Measurements from ENCODE around the gene SMG6. TPM values are rescaled to one million over a fixed set of nuclear protein-coding genes. Genes with fewer than 3 reads are reported as not detected.

The SMG6 gene
- total RNA-seq, 1 experiment from 2014 or later: 25.6 TPM

GRCh38 chr17:2053380-2054261 is 250.0 kb downstream of the SMG6 start:
- peak overlapping the region; percentile 60 for H3K4me3 Mint-ChIP-seq
- ATAC-seq (peak; percentile 6), DNase-seq (ENCODE audit: low spot score) (peak; percentile 83)
- ChIA-PET CTCF (interaction anchor here (0.7 to 6.2 kb wide), 26 partner anchors 12 to 316 kb away, joined by 3 to 229 read pairs (median 4); partner anchors contain the start of genes OVCA2, SMG6 and SRR), POLR2A (no interaction called here)
- peaks cover 69% of the 10 kb centered on the region for H3K27me3 Mint-ChIP-seq (ENCODE audit: low read depth)
- no peaks in the 10 kb centered on the region for H3K36me3 Mint-ChIP-seq
- H3K9me3 Mint-ChIP-seq: no peaks in the 10 kb centered on the region
- TF ChIP-seq GABPB1 (CRISPR knock-in tag; IDR thresholded peaks at IDR 0.05): no peak
- TF ChIP-seq NFYB (CRISPR knock-in tag; conservative IDR thresholded peaks at IDR 0.05; ENCODE audit: low read depth): 0 out of 2 replicates have a peak, but pooled peaks have one; percentile 25
- TF ChIP-seq HMGXB4 (CRISPR knock-in tag; IDR thresholded peaks at IDR 0.05): peak; percentile 77; the same call in 1 of the 2 replicates
- no peak; the same call in 1 of the 2 replicates for TF ChIP-seq ZBTB21 (CRISPR knock-in tag; IDR thresholded peaks at IDR 0.05; ENCODE audit: borderline replicate concordance)
- peak; percentile 45; the same call in 1 of the 2 replicates for TF ChIP-seq ARID4B (CRISPR knock-in tag; IDR thresholded peaks at IDR 0.05; ENCODE audit: borderline replicate concordance)
- TF ChIP-seq NR1H2 (CRISPR knock-in tag; IDR thresholded peaks at IDR 0.05): no peak
- TF ChIP-seq PRDM15 (CRISPR knock-in tag; IDR thresholded peaks at IDR 0.05): peak; percentile 54
- TF ChIP-seq ZNF416 (CRISPR knock-in tag; IDR thresholded peaks at IDR 0.05): no peak
- no peak for TF ChIP-seq FOXP1 (CRISPR knock-in tag; IDR thresholded peaks at IDR 0.05; ENCODE audit: borderline replicate concordance)
- TF ChIP-seq ZNF232 (CRISPR knock-in tag; IDR thresholded peaks at IDR 0.05): no peak
- TF ChIP-seq CTCF (IDR thresholded peaks at IDR 0.05): peak; percentile 21; the same call in 1 of the 2 replicates
- 0 out of 2 replicates have a peak, but pooled peaks have one; percentile 16 for TF ChIP-seq MAX (CRISPR knock-in tag; IDR thresholded peaks at IDR 0.05)
- TF ChIP-seq FOXJ3 (CRISPR knock-in tag; IDR thresholded peaks at IDR 0.05; ENCODE audit: borderline replicate concordance): no peak
- TF ChIP-seq ATF3 (CRISPR knock-in tag; conservative IDR thresholded peaks at IDR 0.05): no peak
- TF ChIP-seq SMAD4 (CRISPR knock-in tag; IDR thresholded peaks at IDR 0.05): no peak
- no peak for TF ChIP-seq CREM (CRISPR knock-in tag; IDR thresholded peaks at IDR 0.05)
- no peak for TF ChIP-seq KAT7 (CRISPR knock-in tag; IDR thresholded peaks at IDR 0.05; ENCODE audit: borderline replicate concordance)
- TF ChIP-seq E2F5 (CRISPR knock-in tag; IDR thresholded peaks at IDR 0.05): no peak
- TF ChIP-seq NR2C2 (CRISPR knock-in tag; IDR thresholded peaks at IDR 0.05): no peak
- TF ChIP-seq IRF2 (CRISPR knock-in tag; IDR thresholded peaks at IDR 0.05; ENCODE audit: borderline replicate concordance, low read depth): no peak
- no peak overlapping the region for H3K27ac Mint-ChIP-seq
- H3K4me1 Mint-ChIP-seq: no peaks in the 10 kb centered on the region

Data from WTC11 (cell line).